HCT116 (cell line): ENCODE results near the gene TRIM26. TPM values are rescaled to one million over a fixed set of nuclear protein-coding genes. Genes with fewer than 3 reads are reported as not detected.

Experiments used
- ATAC-seq: fragments of 200-7000 bp; cut with Tn5 transposase; 2 replicates; pipeline ENCODE4 v1.9.1; 2020; ENCODE audit warnings: mild to moderate bottlenecking, moderate library complexity
- BruUV-seq: library from RNA; stranded (reverse); fragments of 400-500 nt; replicated peaks from 2 replicates; lab custom pipeline; 2021; lab: Mats Ljungman, UMichigan
- CTCF ChIA-PET: fragments of 300-600 bp; sonication (Branson Sonifier 250); formaldehyde crosslinking; loops from one replicate; lab custom pipeline; 2021; ENCODE audit warnings: antibody characterized with exemption; lab: Charles Lee
- POLR2A ChIA-PET: fragments of 300-600, 350-600 bp; sonication (Branson Sonifier 250); formaldehyde crosslinking; loops from one replicate; lab custom pipeline; 2021; ENCODE audit warnings: antibody characterized with exemption; lab: Charles Lee
- RAD21 ChIA-PET, 2 experiments: fragments of 300-600 bp; sonication (Branson Sonifier 250); formaldehyde crosslinking; loops; one replicate each; lab custom pipeline; 2023; ENCODE audit warnings: low total read pairs in 2 of 2; ENCODE audit not compliant: uncharacterized antibody in 2 of 2, unreplicated experiment in 2 of 2, low non-redundant PET in 1 of 2; lab: Charles Lee
- DNase-seq: peaks from one replicate; pipeline ENCODE4 v3.0.0-alpha.2; 2010; ENCODE audit warnings: low read depth, low spot score
- H2AFZ ChIP-seq: fragments of 200-600 bp; shearing (Covaris generic), sonication (generic); 2 replicates; pipeline ENCODE4 v1.6.1; 2017; ENCODE audit warnings: low read depth, mixed run types, mixed read lengths, antibody characterized with exemption, low read length; ENCODE audit not compliant: poor library complexity, severe bottlenecking
- H3K27ac ChIP-seq: 2 replicates; pipeline ENCODE4 v1.5.1; 2012; ENCODE audit warnings: low read depth, low read length
- H3K27me3 ChIP-seq: fragments of 200-600 bp; sonication (generic); 2 replicates; pipeline ENCODE4 v1.6.1; 2016; ENCODE audit warnings: mixed run types, low read length, mixed read lengths; ENCODE audit not compliant: insufficient read depth
- H3K36me3 ChIP-seq, 2 experiments: fragments of 200-500 bp in 1 of 2; fragments of 200-600 bp in 1 of 2; sonication (Bioruptor generic) in 1 of 2; sonication (generic) in 1 of 2; 2 replicates each; pipeline versions ENCODE4 v1.5.1 to v1.6.1; 2014 to 2016; ENCODE audit warnings: low read length in 2 of 2, inconsistent platforms in 1 of 2, mixed read lengths in 1 of 2, mixed run types in 1 of 2; ENCODE audit not compliant: insufficient read depth in 2 of 2, control insufficient read depth in 1 of 2
- H3K4me1 ChIP-seq, 2 experiments: fragments of 200-600 bp in 1 of 2; sonication (generic) in 1 of 2; 2 replicates each; pipeline versions ENCODE4 v1.5.1 to v1.6.1; 2012 to 2017; ENCODE audit warnings: low read length in 2 of 2, inconsistent platforms in 1 of 2, mild to moderate bottlenecking in 1 of 2, mixed read lengths in 1 of 2, mixed run types in 1 of 2, moderate library complexity in 1 of 2; ENCODE audit not compliant: insufficient read depth in 2 of 2, control insufficient read depth in 1 of 2
- H3K4me2 ChIP-seq: fragments of 200-600 bp; sonication (generic); 2 replicates; pipeline ENCODE4 v1.6.1; 2017; ENCODE audit warnings: mixed run types, low read length, mixed read lengths
- H3K4me3 ChIP-seq, 2 experiments: fragments of 200-600 bp in 1 of 2; sonication (generic) in 1 of 2; replicated peaks in 1 of 2; 2 replicates each; pipeline ENCODE4 v1.5.1; 2011 to 2016; ENCODE audit warnings: low read length in 2 of 2, control low read depth in 1 of 2, low read depth in 1 of 2, mild to moderate bottlenecking in 1 of 2, mixed read lengths in 1 of 2, mixed run types in 1 of 2
- H3K79me2 ChIP-seq: fragments of 200-600 bp; sonication (generic); 2 replicates; pipeline ENCODE4 v1.6.1; 2017; ENCODE audit warnings: mild to moderate bottlenecking, mixed run types, low read length, moderate library complexity, mixed read lengths; ENCODE audit not compliant: insufficient read depth
- H3K9ac ChIP-seq: fragments of 200-600 bp; sonication (generic); 2 replicates; pipeline ENCODE4 v1.6.1; 2016; ENCODE audit warnings: low read length, mixed read lengths
- H3K9me2 ChIP-seq: fragments of 200-600 bp; sonication (generic), shearing (Covaris generic); 2 replicates; pipeline ENCODE4 v1.6.1; 2017; ENCODE audit warnings: mixed run types, mild to moderate bottlenecking, moderate library complexity; ENCODE audit not compliant: insufficient read depth
- H3K9me3 ChIP-seq, 2 experiments: fragments of 200-500 bp in 1 of 2; fragments of 200-600 bp in 1 of 2; sonication (Bioruptor generic) in 1 of 2; sonication (generic) in 1 of 2; 2 replicates each; pipeline ENCODE4 v1.6.1; 2014 to 2017; ENCODE audit warnings: low read length in 2 of 2, mixed read lengths in 2 of 2, inconsistent platforms in 1 of 2, low read depth in 1 of 2, mild to moderate bottlenecking in 1 of 2, mixed run types in 1 of 2, moderate library complexity in 1 of 2; ENCODE audit not compliant: control insufficient read depth in 1 of 2, insufficient read depth in 1 of 2
- H4K20me1 ChIP-seq: fragments of 200-600 bp; sonication (generic), shearing (Covaris generic); 2 replicates; pipeline ENCODE4 v1.6.1; 2017; ENCODE audit warnings: mixed run types, mild to moderate bottlenecking, moderate library complexity; ENCODE audit not compliant: insufficient read depth
- CBX3 ChIP-seq: IDR thresholded peaks from 2 replicates; pipeline ENCODE4 v1.6.1; 2012; ENCODE audit warnings: low read depth
- CEBPB ChIP-seq: IDR thresholded peaks from 2 replicates; pipeline ENCODE4 v1.6.1; 2012; ENCODE audit warnings: low read depth
- ELF1 ChIP-seq: IDR thresholded peaks from 2 replicates; pipeline ENCODE4 v1.6.1; 2012; ENCODE audit warnings: low read depth, borderline replicate concordance
- EZH2 ChIP-seq: fragments of 200-600 bp; sonication (generic); IDR thresholded peaks from 2 replicates; pipeline ENCODE4 v1.6.1; 2017; ENCODE audit warnings: antibody characterized with exemption, mixed run types
- EZH2phosphoT487 ChIP-seq: fragments of 200-600 bp; IDR thresholded peaks from 2 replicates; pipeline ENCODE4 v1.6.1; 2018; ENCODE audit warnings: antibody characterized with exemption, borderline replicate concordance
- FOSL1 ChIP-seq: IDR thresholded peaks from 2 replicates; pipeline ENCODE4 v1.6.1; 2012; ENCODE audit warnings: low read depth
- POLR2AphosphoS5 ChIP-seq: IDR thresholded peaks from 2 replicates; pipeline ENCODE4 v1.6.1; 2011; ENCODE audit warnings: mild to moderate bottlenecking, low read depth, low read length, moderate library complexity
- SIN3A ChIP-seq: IDR thresholded peaks from 2 replicates; pipeline ENCODE4 v1.6.1; 2012; ENCODE audit warnings: low read depth
- SP1 ChIP-seq: IDR thresholded peaks from 2 replicates; pipeline ENCODE4 v1.6.1; 2012; ENCODE audit warnings: low read depth
- TCF7L2 ChIP-seq: IDR thresholded peaks from 2 replicates; pipeline ENCODE4 v1.7.0; 2011; ENCODE audit warnings: borderline replicate concordance, inconsistent platforms; ENCODE audit not compliant: insufficient read depth, insufficient read length; ENCODE audit errors: extremely low read depth
- YY1 ChIP-seq: IDR thresholded peaks from 2 replicates; pipeline ENCODE4 v1.6.1; 2011; ENCODE audit warnings: low read length, low read depth, moderate library complexity, mild to moderate bottlenecking; ENCODE audit not compliant: insufficient replicate concordance; ENCODE audit errors: extremely low read depth
- intact Hi-C: fragments of 100-400 bp; cut with micrococcal nuclease; formaldehyde crosslinking; loops from 2 replicates; pipeline ENCODE4 v1.10.0; 2022
- total RNA-seq: library from RNA; stranded (reverse); gene quantifications from one replicate; pipeline ENCODE4 v1.2.1, GENCODE V29; 2021; ENCODE audit not compliant: unreplicated experiment
- TF ChIP-seq, protein P1 (sequence below): IDR thresholded peaks from 2 replicates; pipeline ENCODE4 v1.6.1; 2012

Gene TRIM26
- total RNA-seq, 1 experiment from 2014 or later = 32.2 TPM

DNA sequence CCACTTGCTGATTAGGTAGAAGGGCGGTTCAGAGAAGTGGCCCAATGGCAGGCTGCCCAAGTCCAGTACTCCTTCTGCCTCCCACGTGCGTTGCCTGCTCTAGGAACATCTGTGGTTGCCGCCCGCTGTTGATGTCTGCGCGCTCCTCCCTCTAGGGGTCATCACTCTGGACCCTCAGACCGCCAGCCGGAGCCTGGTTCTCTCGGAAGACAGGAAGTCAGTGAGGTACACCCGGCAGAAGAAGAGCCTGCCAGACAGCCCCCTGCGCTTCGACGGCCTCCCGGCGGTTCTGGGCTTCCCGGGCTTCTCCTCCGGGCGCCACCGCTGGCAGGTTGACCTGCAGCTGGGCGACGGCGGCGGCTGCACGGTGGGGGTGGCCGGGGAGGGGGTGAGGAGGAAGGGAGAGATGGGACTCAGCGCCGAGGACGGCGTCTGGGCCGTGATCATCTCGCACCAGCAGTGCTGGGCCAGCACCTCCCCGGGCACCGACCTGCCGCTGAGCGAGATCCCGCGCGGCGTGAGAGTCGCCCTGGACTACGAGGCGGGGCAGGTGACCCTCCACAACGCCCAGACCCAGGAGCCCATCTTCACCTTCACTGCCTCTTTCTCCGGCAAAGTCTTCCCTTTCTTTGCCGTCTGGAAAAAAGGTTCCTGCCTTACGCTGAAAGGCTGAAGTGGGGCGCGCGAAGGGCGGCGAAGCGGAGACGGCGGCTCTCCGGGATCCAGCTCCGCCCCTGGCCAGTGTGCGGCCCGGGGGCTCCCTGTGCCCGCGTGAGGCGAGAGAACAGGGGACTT, 41.3 kb downstream of the TRIM26 start:
- CTCF ChIA-PET = no interaction called here
- intact Hi-C loops = loop anchor here (10.0 kb wide), 1 partner anchor 137 kb away; no protein-coding TSS in a partner anchor

More for the DNA sequence above, 41.3 kb downstream of the TRIM26 start:
- H3K9me3 ChIP-seq = no peaks in the 10 kb centered on the region
- ATAC-seq = no peak
- ChIA-PET RAD21 (no interaction called here), POLR2A (interaction anchor here (1.1 kb wide), 1 partner anchor 70 kb away, joined by 4 read pairs; no protein-coding TSS in a partner anchor)
- no peaks in the 10 kb centered on the region for H3K36me3 ChIP-seq
- no peak for DNase-seq
- H3K4me2 ChIP-seq = no peak overlapping the region
- no peaks in the 10 kb centered on the region for H3K9me2 ChIP-seq
- no TSS peak for BruUV-seq
- TF ChIP-seq TCF7L2 (no peak), EZH2 (no peak), EZH2phosphoT487 (no peak), SIN3A (no peak), ELF1 (no peak), POLR2AphosphoS5 (no peak), FOSL1 (no peak), YY1 (no peak), CEBPB (no peak), CBX3 (no peak), SP1 (no peak)
- TF ChIP-seq, protein P1, sequence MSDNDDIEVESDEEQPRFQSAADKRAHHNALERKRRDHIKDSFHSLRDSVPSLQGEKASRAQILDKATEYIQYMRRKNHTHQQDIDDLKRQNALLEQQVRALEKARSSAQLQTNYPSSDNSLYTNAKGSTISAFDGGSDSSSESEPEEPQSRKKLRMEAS = no peak
- no peak overlapping the region for H3K9ac ChIP-seq
- H3K27me3 ChIP-seq = no peaks in the 10 kb centered on the region
- H3K79me2 ChIP-seq = no peaks in the 10 kb centered on the region
- no peak overlapping the region for H3K27ac ChIP-seq
- H2AFZ ChIP-seq = no peak overlapping the region
- no peaks in the 10 kb centered on the region for H4K20me1 ChIP-seq
- no peaks in the 10 kb centered on the region for H3K4me1 ChIP-seq
- H3K4me3 ChIP-seq = no peak overlapping the region
